PC-9 (cell line): ENCODE results near the gene ECM2. TPM values are rescaled to one million over a fixed set of nuclear protein-coding genes. Genes with fewer than 3 reads are reported as not detected.

ENCODE experiments used
- BruUV-seq: library from RNA; stranded (reverse); fragments of 400-500 nt; replicated peaks from 2 replicates; lab custom pipeline; 2021; lab: Mats Ljungman, UMichigan
- CTCF ChIA-PET: fragments of 300-600 bp; sonication (Branson Sonifier 250); formaldehyde crosslinking; loops from one replicate; lab custom pipeline; 2022; ENCODE audit warnings: antibody characterized with exemption; lab: Charles Lee
- POLR2A ChIA-PET: fragments of 300-600 bp; sonication (Branson Sonifier 250); formaldehyde crosslinking; loops from one replicate; lab custom pipeline; 2022; ENCODE audit warnings: antibody characterized with exemption; ENCODE audit not compliant: unreplicated experiment; lab: Charles Lee
- DNase-seq, 2 experiments: peaks; one replicate each; pipeline versions ENCODE4 v3.0.0 to v3.0.0-alpha.2; 2015 to 2022; ENCODE audit warnings: mixed read lengths in 1 of 2
- H2AFZ ChIP-seq: fragments of 200-600 bp; sonication (generic); 2 replicates; pipeline ENCODE4 v1.8.1; 2017; ENCODE audit warnings: antibody characterized with exemption
- H3F3A ChIP-seq: fragments of 200-600 bp; sonication (generic); 2 replicates; pipeline ENCODE4 v1.8.1; 2017; ENCODE audit warnings: antibody characterized with exemption, mild to moderate bottlenecking, low read depth; ENCODE audit not compliant: insufficient read depth
- H3K27ac ChIP-seq: fragments of 200-600 bp; sonication (generic); 2 replicates; pipeline ENCODE4 v1.6.1; 2016; ENCODE audit warnings: mixed run types
- H3K27me3 ChIP-seq: fragments of 200-600 bp; sonication (generic); 2 replicates; pipeline ENCODE4 v1.6.1; 2016; ENCODE audit warnings: low read depth, mixed run types; ENCODE audit not compliant: insufficient read depth
- H3K36me3 ChIP-seq: fragments of 200-600 bp; sonication (generic); 2 replicates; pipeline ENCODE4 v1.6.1; 2016; ENCODE audit warnings: low read depth, mixed run types
- H3K4me1 ChIP-seq: fragments of 200-600 bp; sonication (generic); replicated peaks from 2 replicates; pipeline ENCODE4 v1.6.1; 2016; ENCODE audit warnings: mixed run types; ENCODE audit not compliant: insufficient read depth
- H3K4me2 ChIP-seq: fragments of 200-600 bp; sonication (generic); 2 replicates; pipeline ENCODE4 v1.6.1; 2017; ENCODE audit warnings: mixed run types
- H3K4me3 ChIP-seq: fragments of 200-600 bp; sonication (generic); 2 replicates; pipeline ENCODE4 v1.6.1; 2016; ENCODE audit warnings: mixed run types
- H3K79me2 ChIP-seq: fragments of 200-600 bp; sonication (generic); 2 replicates; pipeline ENCODE4 v1.6.1; 2017; ENCODE audit warnings: low read depth, mixed run types
- H3K9me2 ChIP-seq: fragments of 200-600 bp; sonication (generic); 2 replicates; pipeline ENCODE4 v1.8.1; 2017; ENCODE audit warnings: mild to moderate bottlenecking; ENCODE audit not compliant: insufficient read depth
- H3K9me3 ChIP-seq: fragments of 200-600 bp; sonication (generic); 2 replicates; pipeline ENCODE4 v1.8.1; 2016; ENCODE audit warnings: low read depth; ENCODE audit not compliant: insufficient read depth
- H4K20me1 ChIP-seq: fragments of 200-600 bp; sonication (generic); 2 replicates; pipeline ENCODE4 v1.8.1; 2017; ENCODE audit not compliant: insufficient read depth
- EZH2 ChIP-seq: fragments of 200-600 bp; sonication (generic); IDR thresholded peaks from 2 replicates; pipeline ENCODE4 v1.8.0; 2017; ENCODE audit warnings: antibody characterized with exemption, low read depth
- intact Hi-C: fragments of 100-400 bp; cut with micrococcal nuclease; formaldehyde crosslinking; loops from one replicate; pipeline ENCODE4 v1.10.0; 2022; ENCODE audit not compliant: unreplicated experiment
- total RNA-seq: library from RNA; stranded (reverse); gene quantifications from 2 replicates; pipeline ENCODE4 v1.2.3, GENCODE V29; 2021
- TF ChIP-seq, protein P1 (sequence below): fragments of 200-600 bp; sonication (generic); conservative IDR thresholded peaks from 2 replicates; pipeline ENCODE4 v1.6.1; 2017; ENCODE audit warnings: mixed run types, antibody characterized with exemption, mild to moderate bottlenecking, moderate library complexity

The ECM2 gene
- total RNA-seq, 1 experiment from 2014 or later = 3.1 TPM

DNA sequence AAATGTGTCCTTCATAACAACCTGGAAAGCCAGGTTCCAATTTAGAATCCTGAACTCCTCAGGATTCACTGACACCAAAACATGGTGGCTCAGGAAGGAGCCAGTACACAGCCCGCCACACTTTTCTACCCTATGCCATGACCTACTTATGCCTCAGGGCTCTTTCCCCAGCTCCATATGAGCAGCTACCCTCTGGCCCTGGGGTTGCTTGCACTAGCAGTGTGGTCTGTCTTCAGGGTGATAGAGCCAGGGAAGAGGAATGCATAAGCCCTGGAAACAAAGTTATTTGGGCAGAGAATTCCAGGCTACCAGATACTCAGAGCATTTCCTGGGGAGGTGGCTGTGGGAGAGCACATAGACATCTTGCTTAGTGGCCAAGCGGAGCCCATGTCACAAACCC, 15.0 kb upstream of the ECM2 start:
- Histone ChIP-seq H3K9me3 (no peaks in the 10 kb centered on the region), H4K20me1 (no peaks in the 10 kb centered on the region), H3F3A (no peaks in the 10 kb centered on the region), H3K27me3 (no peaks in the 10 kb centered on the region), H3K4me2 (no peak overlapping the region), H3K79me2 (no peaks in the 10 kb centered on the region), H2AFZ (no peak overlapping the region), H3K27ac (no peak overlapping the region), H3K4me3 (no peak overlapping the region), H3K9me2 (no peaks in the 10 kb centered on the region), H3K36me3 (no peaks in the 10 kb centered on the region), H3K4me1 (no peaks in the 10 kb centered on the region)
- intact Hi-C loops = no loop called here
- no peak for DNase-seq
- BruUV-seq = no TSS peak
- ChIA-PET POLR2A (no interaction called here), CTCF (no interaction called here)
- no peak for TF ChIP-seq EZH2
- TF ChIP-seq, protein P1, sequence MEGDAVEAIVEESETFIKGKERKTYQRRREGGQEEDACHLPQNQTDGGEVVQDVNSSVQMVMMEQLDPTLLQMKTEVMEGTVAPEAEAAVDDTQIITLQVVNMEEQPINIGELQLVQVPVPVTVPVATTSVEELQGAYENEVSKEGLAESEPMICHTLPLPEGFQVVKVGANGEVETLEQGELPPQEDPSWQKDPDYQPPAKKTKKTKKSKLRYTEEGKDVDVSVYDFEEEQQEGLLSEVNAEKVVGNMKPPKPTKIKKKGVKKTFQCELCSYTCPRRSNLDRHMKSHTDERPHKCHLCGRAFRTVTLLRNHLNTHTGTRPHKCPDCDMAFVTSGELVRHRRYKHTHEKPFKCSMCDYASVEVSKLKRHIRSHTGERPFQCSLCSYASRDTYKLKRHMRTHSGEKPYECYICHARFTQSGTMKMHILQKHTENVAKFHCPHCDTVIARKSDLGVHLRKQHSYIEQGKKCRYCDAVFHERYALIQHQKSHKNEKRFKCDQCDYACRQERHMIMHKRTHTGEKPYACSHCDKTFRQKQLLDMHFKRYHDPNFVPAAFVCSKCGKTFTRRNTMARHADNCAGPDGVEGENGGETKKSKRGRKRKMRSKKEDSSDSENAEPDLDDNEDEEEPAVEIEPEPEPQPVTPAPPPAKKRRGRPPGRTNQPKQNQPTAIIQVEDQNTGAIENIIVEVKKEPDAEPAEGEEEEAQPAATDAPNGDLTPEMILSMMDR = no peak

DNA sequence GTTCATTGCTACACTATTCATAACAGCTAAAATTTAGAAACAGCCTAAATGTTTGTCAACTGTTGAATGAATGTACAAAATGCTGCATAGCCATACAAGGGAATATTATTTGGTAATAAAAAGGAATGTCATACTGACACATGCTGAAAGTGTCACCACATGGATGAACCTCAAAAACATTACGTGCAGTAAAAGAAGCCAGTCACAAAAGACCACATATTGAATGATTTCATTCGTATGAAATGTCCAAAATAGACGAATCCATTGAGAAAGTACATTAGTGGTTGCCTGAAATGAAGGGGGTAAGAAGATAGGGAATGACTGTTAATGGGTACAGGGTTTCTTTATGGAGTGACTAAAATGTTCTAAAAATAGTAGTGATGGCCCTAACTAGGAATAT, 11.6 kb upstream of the ECM2 start:
- POLR2A ChIA-PET = no interaction called here
- H4K20me1 ChIP-seq = no peaks in the 10 kb centered on the region
- H3K36me3 ChIP-seq = no peaks in the 10 kb centered on the region
- no peak overlapping the region for H2AFZ ChIP-seq
- CTCF ChIA-PET = no interaction called here
- intact Hi-C loops = no loop called here
- no peak for TF ChIP-seq EZH2
- TF ChIP-seq, protein P1 = no peak
- BruUV-seq = no TSS peak
- no peak overlapping the region for H3K4me3 ChIP-seq
- no peak overlapping the region for H3K4me2 ChIP-seq
- no peaks in the 10 kb centered on the region for H3K27me3 ChIP-seq
- peaks cover 4% of the 10 kb centered on the region; the same call in 1 of the 2 replicates for H3K9me3 ChIP-seq
- no peaks in the 10 kb centered on the region for H3K79me2 ChIP-seq
- DNase-seq = no peak
- no peak overlapping the region for H3K27ac ChIP-seq
- H3F3A ChIP-seq = no peaks in the 10 kb centered on the region
- no peaks in the 10 kb centered on the region for H3K9me2 ChIP-seq
- no peaks in the 10 kb centered on the region for H3K4me1 ChIP-seq

DNA sequence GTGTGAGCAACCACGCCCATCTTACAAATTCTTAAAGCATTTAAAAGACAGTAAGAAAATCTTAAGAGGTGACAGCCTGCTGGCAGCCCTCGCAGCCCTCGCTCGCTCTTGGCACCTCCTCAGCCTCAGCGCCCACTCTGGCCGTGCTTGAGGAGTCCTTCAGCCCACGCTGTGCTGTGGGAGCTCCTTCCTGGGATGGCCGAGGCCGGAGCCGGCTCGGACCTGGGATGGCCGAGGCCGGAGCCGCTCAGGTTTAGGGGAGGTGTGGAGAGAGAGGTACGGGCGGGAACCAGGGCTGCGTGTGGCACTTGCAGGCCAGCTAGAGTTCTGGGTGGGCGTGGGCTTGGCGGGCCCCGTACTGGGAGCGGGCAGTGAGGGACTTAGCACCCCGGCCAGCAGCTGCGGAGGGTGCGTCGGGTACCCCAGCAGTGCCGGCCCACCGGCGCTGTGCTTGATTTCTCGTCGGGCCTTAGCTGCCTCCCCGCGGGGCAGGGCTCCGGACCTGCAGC, 9.3 kb upstream of the ECM2 start:
- TF ChIP-seq EZH2 = no peak
- TF ChIP-seq, protein P1 = no peak
- intact Hi-C loops = no loop called here
- H3K4me3 ChIP-seq = no peak overlapping the region
- CTCF ChIA-PET = interaction anchor here (0.6 kb wide), 1 partner anchor 43 kb away, joined by 3 read pairs; no protein-coding TSS in a partner anchor
- H3K4me1 ChIP-seq = no peaks in the 10 kb centered on the region
- no peak overlapping the region for H3K27ac ChIP-seq
- no peak overlapping the region for H2AFZ ChIP-seq
- no peaks in the 10 kb centered on the region for H3K79me2 ChIP-seq
- peaks cover 4% of the 10 kb centered on the region; the same call in 1 of the 2 replicates for H3K9me3 ChIP-seq
- no peaks in the 10 kb centered on the region for H3F3A ChIP-seq
- H3K27me3 ChIP-seq = no peaks in the 10 kb centered on the region
- no TSS peak for BruUV-seq
- no peaks in the 10 kb centered on the region for H4K20me1 ChIP-seq
- POLR2A ChIA-PET = no interaction called here
- no peaks in the 10 kb centered on the region for H3K36me3 ChIP-seq
- no peaks in the 10 kb centered on the region for H3K9me2 ChIP-seq
- H3K4me2 ChIP-seq = no peak overlapping the region
- no peak for DNase-seq
